GM20431 (cell line): Measurements from ENCODE around the gene PCDHB1.
"Not testable (repeated sequence)": the region's sequence is repeated elsewhere in the genome, so short reads cannot be mapped to it uniquely, and the experiment has no call there.

Experiments used
- in situ Hi-C: fragments of 300-500 bp; cut with MseI, MboI; formaldehyde crosslinking; loops from one replicate; pipeline ENCODE4 v1.15.0; 2020; ENCODE audit warnings: low sequenced_read_pairs; ENCODE audit not compliant: unreplicated experiment

PCDHB1 gene

DNA sequence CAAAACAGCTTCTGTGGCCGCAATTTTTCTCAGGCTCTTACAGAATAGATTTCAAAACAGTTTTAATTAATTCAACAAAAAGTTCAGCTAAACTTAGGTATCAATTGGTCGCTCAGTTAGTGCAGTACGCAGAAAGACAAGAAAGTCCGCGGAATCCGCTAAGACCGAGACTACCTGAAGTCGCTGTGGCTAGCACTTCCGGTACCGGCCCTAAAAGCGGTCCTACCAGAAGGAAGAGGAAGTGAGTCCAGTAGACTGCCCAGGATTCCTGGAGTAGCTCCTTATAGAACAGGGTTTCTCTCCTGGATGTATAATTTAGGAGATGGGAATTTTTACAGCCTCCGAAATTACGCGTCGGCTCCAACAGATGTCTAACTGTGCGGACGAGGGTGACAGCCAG lies 26.7 kb downstream of the PCDHB1 start:
- in situ Hi-C loops: no loop called here

- in situ Hi-C loops: no loop called here
Measured at GRCh38 chr5:141082228-141082627, 31.1 kb downstream of the PCDHB1 start.

DNA sequence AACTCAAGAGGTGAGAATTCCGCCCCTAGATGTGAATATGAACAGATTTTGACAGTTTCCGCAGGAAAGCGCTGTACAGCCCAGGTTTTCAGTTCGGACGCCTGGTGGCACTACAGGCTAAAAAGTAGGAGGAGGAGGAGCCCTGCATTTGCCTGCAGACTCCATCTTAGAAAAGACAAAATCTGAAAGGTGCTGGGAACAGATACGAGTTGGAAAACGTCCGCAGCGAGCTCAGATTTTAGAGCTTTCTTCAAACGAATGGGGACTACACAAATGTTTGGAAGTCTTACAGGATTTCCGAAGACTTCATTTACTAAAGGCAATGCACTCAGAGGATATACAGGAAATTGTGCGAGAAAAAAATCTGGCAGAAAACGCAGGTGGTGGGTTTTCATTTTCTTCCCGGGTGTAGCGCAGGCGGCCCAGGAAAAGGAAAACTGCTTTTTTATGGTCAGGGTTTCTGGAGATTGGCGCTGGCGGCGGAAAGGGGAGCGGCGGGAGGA lies 33.4 kb downstream of the PCDHB1 start:
- in situ Hi-C loops: no loop called here

DNA sequence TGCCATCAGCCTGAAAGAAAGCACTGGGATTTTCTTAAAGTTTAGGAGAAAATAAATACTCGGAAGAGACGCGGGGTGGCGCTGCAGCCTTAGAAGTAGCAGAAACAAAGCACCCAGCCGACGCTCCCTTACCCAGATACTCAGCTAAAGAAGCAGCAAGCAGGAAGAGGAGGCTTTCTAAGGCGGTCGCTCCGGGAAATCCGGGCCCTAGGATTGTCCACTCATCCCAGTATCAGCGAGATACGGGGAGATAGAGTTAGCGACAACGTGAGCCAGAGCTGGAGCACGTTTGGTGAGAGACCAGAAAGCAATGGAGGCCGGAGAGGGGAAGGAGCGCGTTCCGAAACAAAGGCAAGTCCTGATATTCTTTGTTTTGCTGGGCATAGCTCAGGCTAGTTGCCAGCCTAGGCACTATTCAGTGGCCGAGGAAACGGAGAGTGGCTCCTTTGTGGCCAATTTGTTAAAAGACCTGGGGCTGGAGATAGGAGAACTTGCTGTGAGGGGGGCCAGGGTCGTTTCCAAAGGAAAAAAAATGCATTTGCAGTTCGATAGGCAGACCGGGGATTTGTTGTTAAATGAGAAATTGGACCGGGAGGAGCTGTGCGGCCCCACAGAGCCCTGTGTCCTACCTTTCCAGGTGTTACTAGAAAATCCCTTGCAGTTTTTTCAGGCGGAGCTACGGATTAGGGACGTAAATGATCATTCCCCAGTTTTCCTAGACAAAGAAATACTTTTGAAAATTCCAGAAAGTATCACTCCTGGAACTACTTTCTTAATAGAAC lies 43.5 kb downstream of the PCDHB1 start, which contains the start of gene PCDHB2:
PCDHB2 (plus strand) TSS at position 135 of the 782 bp plus-strand sequence; CDS start at position 311, 176 bp downstream.
- in situ Hi-C loops: no loop called here

DNA sequence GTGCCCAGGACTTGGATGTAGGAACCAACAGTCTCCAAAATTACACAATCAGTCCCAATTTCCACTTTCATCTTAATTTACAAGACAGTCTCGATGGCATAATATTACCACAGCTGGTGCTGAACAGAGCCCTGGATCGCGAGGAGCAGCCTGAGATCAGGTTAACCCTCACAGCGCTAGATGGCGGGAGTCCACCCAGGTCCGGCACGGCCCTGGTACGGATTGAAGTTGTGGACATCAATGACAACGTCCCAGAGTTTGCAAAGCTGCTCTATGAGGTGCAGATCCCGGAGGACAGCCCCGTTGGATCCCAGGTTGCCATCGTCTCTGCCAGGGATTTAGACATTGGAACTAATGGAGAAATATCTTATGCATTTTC lies 44.1 kb downstream of the PCDHB1 start:
- in situ Hi-C loops: no loop called here

GRCh38 chr5:141096181-141096580 lies 45.0 kb downstream of the PCDHB1 start:
- in situ Hi-C loops: not testable (repeated sequence)

GRCh38 chr5:141096586-141096985 lies 45.4 kb downstream of the PCDHB1 start:
- in situ Hi-C loops: not testable (repeated sequence)

DNA sequence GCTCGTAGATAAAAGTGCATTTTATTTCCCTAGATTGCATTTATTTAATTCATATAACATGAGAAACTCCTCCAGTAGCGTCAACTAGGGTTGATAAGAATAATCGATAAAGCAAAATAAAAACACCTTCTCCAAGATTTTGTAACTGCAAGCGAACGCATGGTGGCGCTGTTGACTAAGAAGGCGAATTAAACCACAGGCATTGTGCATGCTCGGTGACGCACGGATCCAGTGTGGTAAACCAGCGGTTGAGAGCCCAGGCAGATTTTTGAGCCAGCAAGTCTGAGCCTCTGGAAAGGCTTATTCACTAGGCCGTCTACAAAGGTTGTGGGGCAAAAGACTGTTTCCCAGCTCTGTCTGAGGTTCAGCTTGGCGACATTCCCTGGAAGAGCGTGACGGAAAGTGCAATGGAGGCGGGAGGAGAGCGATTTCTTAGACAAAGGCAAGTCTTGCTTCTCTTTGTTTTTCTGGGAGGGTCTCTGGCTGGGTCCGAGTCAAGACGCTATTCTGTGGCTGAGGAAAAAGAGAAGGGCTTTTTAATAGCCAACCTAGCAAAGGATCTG lies 49.1 kb downstream of the PCDHB1 start, which contains the start of gene PCDHB3:
PCDHB3 (plus strand) TSS at position 231 of the 563 bp plus-strand sequence; CDS start at position 408, 177 bp downstream.
- in situ Hi-C loops: no loop called here

DNA sequence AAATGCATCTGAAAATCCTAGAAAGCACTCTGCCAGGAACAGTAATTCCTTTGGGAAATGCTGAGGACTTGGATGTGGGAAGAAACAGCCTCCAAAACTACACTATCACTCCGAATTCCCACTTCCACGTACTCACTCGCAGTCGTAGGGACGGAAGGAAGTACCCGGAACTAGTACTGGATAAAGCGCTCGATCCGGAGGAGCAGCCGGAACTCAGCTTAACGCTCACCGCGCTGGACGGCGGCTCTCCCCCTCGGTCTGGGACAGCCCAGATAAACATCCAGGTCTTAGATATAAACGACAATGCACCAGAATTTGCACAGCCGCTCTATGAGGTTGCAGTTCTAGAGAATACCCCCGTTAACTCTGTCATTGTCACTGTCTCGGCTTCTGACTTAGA lies 49.9 kb downstream of the PCDHB1 start:
- in situ Hi-C loops: no loop called here

DNA sequence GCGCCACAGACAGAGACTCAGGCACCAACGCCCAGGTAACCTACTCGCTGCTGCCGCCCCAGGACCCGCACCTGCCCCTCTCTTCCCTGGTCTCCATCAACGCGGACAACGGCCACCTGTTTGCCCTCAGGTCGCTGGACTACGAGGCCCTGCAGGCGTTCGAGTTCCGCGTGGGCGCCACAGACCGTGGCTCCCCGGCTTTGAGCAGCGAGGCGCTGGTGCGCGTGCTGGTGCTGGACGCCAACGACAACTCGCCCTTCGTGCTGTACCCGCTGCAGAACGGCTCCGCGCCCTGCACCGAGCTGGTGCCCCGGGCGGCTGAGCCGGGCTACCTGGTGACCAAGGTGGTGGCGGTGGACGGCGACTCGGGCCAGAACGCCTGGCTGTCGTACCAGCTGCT lies 50.9 kb downstream of the PCDHB1 start:
- in situ Hi-C loops: not testable (repeated sequence)

GRCh38 chr5:141102471-141102870 lies 51.3 kb downstream of the PCDHB1 start:
- in situ Hi-C loops: not testable (repeated sequence)

DNA sequence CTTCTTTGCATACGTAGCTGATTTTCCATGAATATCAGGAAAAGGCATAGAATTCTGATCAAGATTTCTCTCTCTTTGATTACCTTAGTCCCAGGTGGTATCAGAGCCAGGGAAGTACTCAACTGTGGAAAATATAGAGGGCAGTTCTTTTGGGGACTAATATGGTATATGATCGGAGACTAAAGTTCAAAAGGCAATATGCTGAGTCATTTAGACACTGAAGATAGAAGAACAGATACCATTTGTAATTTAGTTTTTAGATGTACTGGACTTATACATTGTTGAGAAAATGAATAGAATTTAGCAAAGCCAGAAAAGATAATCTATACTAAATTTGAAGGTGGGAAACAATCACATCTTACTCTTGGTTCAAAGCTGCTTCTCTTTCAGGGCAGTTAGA lies 54.2 kb downstream of the PCDHB1 start:
- in situ Hi-C loops: no loop called here
